Dermis microvascular lymphatic vessel endothelial cell (primary cell): Measurements from ENCODE around the gene TNFAIP8L1. TPM values are rescaled to one million over a fixed set of nuclear protein-coding genes. Genes with fewer than 3 reads are reported as not detected.
A peak's percentile ranks its signal among the peaks of the same experiment; 100 is the strongest.
"Not testable (repeated sequence)": the region's sequence is repeated elsewhere in the genome, so short reads cannot be mapped to it uniquely, and the experiment has no call there.

Source experiments
- DNase-seq, 2 donors: peaks; one replicate each; pipeline versions ENCODE4 v3.0.0 to v3.0.0-alpha.2; 2010; ENCODE audit warnings: low read depth in 2 of 2
- total RNA-seq: library from RNA; depleted of rRNA; stranded (reverse); fragments of >200 nt; gene quantifications from 2 replicates; pipeline ENCODE4 v1.2.1, GENCODE V29; 2014

Gene TNFAIP8L1
- total RNA-seq: 68.8 and 83.8 TPM in 2 replicates

- peak; percentile 91 to 98 for DNase-seq
Measured at GRCh38 chr19:4638828-4639530, at the start of gene TNFAIP8L1. Gene TNFAIP8L1, plus strand, starts transcription at chr19:4639516. Its CDS starts 12,354 bp downstream, at chr19:4651870.

- DNase-seq: peak in 1 of 2 donors; percentile 46
Measured at GRCh38 chr19:4589579-4590410, 49.5 kb upstream of the TNFAIP8L1 start.

GRCh38 chr19:4590559-4590958, 48.8 kb upstream of the TNFAIP8L1 start:
- no peak for DNase-seq

DNA sequence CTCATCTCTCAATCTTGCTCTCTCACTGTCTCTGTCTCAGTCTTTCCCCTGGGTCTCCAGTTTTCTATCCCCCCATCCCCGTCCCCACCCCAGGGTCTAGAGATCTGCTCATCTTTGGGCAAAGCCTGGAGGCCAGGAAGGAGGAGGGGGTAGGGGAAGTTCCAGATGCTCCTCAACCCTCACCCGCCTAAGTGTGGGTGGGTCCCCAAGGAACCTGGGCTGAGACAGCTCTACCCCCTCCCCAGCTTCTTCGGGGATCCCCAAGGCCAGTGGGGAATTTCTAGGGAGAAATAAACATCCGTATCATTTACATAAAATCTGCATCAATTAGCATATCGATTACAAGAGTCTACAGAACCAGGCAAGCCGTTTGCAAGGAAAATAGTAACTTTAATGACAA, 48.0 kb upstream of the TNFAIP8L1 start:
- no peak for DNase-seq

DNA sequence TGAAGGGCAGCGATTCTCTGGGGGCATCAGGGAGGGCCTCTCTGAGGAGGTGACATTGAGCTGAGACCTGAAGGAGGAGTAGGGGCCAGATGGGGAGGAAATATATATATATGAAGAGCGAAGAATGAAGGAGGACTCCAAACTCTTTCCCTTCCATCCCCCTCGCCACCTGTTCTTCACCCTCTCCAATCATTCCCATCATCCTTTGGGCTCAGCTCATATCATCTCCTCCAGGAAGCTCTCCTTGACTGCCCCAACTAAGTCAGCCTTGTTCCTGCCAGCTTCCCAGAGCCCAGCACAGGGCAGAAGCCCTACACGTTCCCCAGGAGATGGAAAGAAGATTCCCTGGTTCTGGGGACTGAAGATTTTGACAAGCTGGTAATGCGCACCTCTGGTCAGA, 46.9 kb upstream of the TNFAIP8L1 start:
- no peak for DNase-seq

- no peak for DNase-seq
Measured at GRCh38 chr19:4593409-4593851, 45.9 kb upstream of the TNFAIP8L1 start.

- DNase-seq: no peak
Measured at GRCh38 chr19:4594201-4594600, 45.1 kb upstream of the TNFAIP8L1 start.

GRCh38 chr19:4595158-4595557, 44.2 kb upstream of the TNFAIP8L1 start:
- not testable (repeated sequence) for DNase-seq

- no peak for DNase-seq
Measured at GRCh38 chr19:4596033-4596904, 43.0 kb upstream of the TNFAIP8L1 start.

- DNase-seq: no peak
Measured at GRCh38 chr19:4597278-4597974, 41.9 kb upstream of the TNFAIP8L1 start.

- DNase-seq: peak in 1 of 2 donors; percentile 67
Measured at GRCh38 chr19:4597975-4598671, 41.2 kb upstream of the TNFAIP8L1 start.

DNA sequence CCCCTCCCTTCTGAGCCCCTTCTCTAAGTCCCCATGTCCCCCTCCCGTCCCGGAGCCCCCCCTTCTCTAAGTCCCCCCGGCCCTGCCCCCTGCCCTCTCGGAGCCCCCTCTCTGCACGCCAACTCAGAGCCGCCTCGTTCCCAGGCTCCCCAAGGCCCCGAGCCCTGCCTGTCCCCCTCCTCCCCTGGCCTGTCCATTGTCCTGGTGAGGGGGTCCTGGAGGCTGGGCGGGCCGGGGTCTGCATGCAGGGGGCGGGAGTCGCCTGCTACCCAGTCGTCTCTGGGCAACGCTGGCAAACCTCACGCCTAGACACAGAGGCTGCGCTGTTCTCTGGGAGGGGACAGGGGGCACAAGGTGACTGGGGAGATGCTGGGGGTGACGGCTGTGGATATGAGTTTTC, 40.6 kb upstream of the TNFAIP8L1 start:
- no peak for DNase-seq

DNA sequence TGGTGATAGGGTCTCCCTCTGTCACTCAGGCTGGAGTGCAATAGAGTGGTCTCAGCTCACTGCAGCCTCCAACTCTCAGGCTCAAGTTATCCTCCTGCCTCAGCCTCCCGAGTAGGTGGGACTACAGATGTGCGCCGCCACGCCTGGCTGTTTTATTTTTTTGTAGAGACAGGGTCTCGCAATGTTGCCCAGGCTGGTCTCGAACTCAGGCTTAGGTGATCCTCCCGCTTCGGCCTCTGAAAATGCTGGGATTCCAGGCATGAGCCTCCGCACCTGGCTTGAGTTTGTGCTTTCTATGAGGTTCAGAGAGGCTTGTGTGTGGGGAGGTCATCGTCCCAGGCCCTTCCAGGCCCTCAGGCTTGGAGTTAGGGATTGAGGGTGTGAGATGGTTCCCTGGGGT, 39.2 kb upstream of the TNFAIP8L1 start:
- DNase-seq: no peak

GRCh38 chr19:4600893-4601292, 38.4 kb upstream of the TNFAIP8L1 start:
- DNase-seq: no peak

- DNase-seq: no peak
Measured at GRCh38 chr19:4602173-4602788, 37.0 kb upstream of the TNFAIP8L1 start.

DNA sequence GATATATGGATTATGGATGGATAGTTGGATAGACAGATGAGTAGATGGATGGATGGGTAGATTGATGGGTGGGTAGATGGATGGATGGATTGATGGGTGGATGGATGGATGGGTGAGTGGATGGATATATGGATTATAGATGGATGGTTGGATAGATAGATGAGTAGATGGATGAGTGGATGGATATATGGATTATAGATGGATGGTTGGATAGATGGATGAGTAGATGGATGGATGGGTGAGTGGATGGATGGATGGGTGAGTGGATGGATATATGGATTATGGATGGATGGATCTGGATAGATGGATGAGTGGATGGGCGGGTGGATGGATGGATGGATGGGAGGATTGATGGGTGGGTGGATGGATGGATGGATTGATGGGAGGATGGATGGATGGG, 36.4 kb upstream of the TNFAIP8L1 start:
- DNase-seq: no peak

- DNase-seq: no peak
Measured at GRCh38 chr19:4604912-4605311, 34.4 kb upstream of the TNFAIP8L1 start.

DNA sequence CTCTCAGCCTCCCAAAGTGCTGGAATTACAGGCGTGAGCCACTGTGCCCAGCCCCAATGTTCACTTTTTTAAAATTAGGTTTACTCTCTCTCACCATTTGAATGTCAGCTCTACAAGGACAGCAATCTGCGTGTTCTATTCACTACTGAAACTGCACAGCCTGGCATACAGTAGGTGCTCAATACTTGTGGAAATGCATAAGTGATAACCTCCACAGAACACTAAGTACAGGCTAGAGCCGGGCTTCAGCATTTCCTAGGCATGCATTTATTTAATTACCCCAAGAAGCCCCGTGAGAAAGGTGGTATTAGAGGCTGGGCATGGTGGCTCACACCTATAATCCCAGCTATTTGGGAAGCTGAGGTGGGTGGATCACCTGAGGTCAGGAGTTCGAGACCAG, 33.1 kb upstream of the TNFAIP8L1 start:
- no peak for DNase-seq

- no peak for DNase-seq
Measured at GRCh38 chr19:4606921-4607678, 32.2 kb upstream of the TNFAIP8L1 start.
